Uterus (tissue), 2 donors: ENCODE data around the gene MMP21.

Experiments
- POLR2A ChIP-seq, 2 donors: fragments of 450-650 bp; IDR thresholded peaks; one replicate each; pipeline ENCODE4 v1.6.1; 2016; ENCODE audit warnings: antibody characterized with exemption in 2 of 2, mild to moderate bottlenecking in 1 of 2, moderate library complexity in 1 of 2
- TF ChIP-seq, protein P1 (sequence below), 4 experiments: fragments of 200-600 bp in 2 of 4; fragments of 450-650 bp in 2 of 4; sonication (generic) in 2 of 4; IDR thresholded peaks; one replicate each; pipeline ENCODE4 v1.5.1; 2016 to 2019; ENCODE audit warnings: antibody characterized with exemption in 4 of 4, mild to moderate bottlenecking in 2 of 4, moderate library complexity in 1 of 4

DNA sequence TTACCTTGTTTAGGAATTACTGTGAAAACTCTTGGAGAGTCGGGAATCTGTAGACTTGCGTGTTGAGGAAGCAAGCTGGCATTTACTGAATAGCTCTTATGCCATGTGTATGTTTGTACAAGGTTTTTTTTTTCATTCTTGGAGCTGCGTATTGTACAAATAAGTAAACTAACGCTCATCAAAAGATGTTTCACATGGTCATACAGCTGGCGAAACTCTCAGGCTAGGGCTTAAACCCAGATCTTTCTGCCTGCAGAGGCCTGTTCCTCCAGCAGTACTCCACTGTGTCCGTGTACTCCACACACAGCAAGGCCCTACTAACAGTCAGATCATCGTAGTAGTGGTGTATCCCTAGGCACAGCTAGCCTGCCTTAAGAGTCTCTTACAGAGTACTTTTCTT, 48.7 kb downstream of the MMP21 start:
- TF ChIP-seq, protein P1, sequence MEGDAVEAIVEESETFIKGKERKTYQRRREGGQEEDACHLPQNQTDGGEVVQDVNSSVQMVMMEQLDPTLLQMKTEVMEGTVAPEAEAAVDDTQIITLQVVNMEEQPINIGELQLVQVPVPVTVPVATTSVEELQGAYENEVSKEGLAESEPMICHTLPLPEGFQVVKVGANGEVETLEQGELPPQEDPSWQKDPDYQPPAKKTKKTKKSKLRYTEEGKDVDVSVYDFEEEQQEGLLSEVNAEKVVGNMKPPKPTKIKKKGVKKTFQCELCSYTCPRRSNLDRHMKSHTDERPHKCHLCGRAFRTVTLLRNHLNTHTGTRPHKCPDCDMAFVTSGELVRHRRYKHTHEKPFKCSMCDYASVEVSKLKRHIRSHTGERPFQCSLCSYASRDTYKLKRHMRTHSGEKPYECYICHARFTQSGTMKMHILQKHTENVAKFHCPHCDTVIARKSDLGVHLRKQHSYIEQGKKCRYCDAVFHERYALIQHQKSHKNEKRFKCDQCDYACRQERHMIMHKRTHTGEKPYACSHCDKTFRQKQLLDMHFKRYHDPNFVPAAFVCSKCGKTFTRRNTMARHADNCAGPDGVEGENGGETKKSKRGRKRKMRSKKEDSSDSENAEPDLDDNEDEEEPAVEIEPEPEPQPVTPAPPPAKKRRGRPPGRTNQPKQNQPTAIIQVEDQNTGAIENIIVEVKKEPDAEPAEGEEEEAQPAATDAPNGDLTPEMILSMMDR (IDR thresholded peaks at IDR 0.05) = no peak
- TF ChIP-seq POLR2A (IDR thresholded peaks at IDR 0.05) = no peak
